Cardiac muscle cell (in vitro differentiated cells and primary cell): Measurements from ENCODE around the gene C18orf32. TPM values are rescaled to one million over a fixed set of nuclear protein-coding genes. Genes with fewer than 3 reads are reported as not detected.

Experiments
- DNase-seq, 2 donors: peaks; one replicate each; pipeline versions ENCODE4 v3.0.0 to v3.0.0-alpha.2; 2010 to 2017; ENCODE audit warnings: low read depth in 1 of 2, low spot score in 1 of 2
- H3K27ac ChIP-seq: fragments of 200-600 bp; sonication (generic); 2 replicates; pipeline ENCODE4 v1.5.1; 2016
- H3K27me3 ChIP-seq: fragments of 200-600 bp; sonication (generic); 2 replicates; pipeline ENCODE4 v1.6.0; 2016; ENCODE audit warnings: control low read depth
- H3K36me3 ChIP-seq: fragments of 200-600 bp; sonication (generic); 2 replicates; pipeline ENCODE4 v1.5.1; 2016; ENCODE audit warnings: control low read depth
- H3K4me1 ChIP-seq: fragments of 200-600 bp; sonication (generic); 2 replicates; pipeline ENCODE4 v1.8.1; 2017; ENCODE audit warnings: low read depth, mild to moderate bottlenecking, mixed run types
- H3K4me3 ChIP-seq: fragments of 200-600 bp; sonication (generic); 2 replicates; pipeline ENCODE4 v1.5.1; 2016; ENCODE audit warnings: mild to moderate bottlenecking
- H3K9me3 ChIP-seq: fragments of 200-600 bp; sonication (generic); 2 replicates; pipeline ENCODE4 v1.5.1; 2017; ENCODE audit warnings: low read depth, mild to moderate bottlenecking, control low read depth
- CTCF ChIP-seq: IDR thresholded peaks from 2 replicates; pipeline ENCODE4 v1.5.1; 2012; ENCODE audit warnings: low read depth, mild to moderate bottlenecking, low read length
- polyA plus RNA-seq: library from polyadenylated mRNA; unstranded; fragments of >200 nt; fragmentation: Nextera tagmentation; extraction: Ambion mirVana; gene quantifications from 2 replicates; pipeline ENCODE4 v1.2.1, GENCODE V29; 2016
- total RNA-seq: library from RNA; depleted of rRNA; stranded (reverse); fragments of >200 nt; gene quantifications from 2 replicates; pipeline ENCODE4 v1.2.3, GENCODE V29; 2016

The C18orf32 gene
- total and polyA plus RNA-seq, 2 experiments from 2014 or later, result 22.5 to 109 TPM

GRCh38 chr18:49447810-49448745 lies 39.0 kb downstream of the C18orf32 start:
- DNase-seq, result peak; percentile 69 to 79
- no peak overlapping the region for H3K27ac ChIP-seq
- no peaks in the 10 kb centered on the region for H3K4me1 ChIP-seq
- no peak overlapping the region for H3K4me3 ChIP-seq
- no peaks in the 10 kb centered on the region for H3K9me3 ChIP-seq
- H3K27me3 ChIP-seq, result no peaks in the 10 kb centered on the region
- TF ChIP-seq CTCF, result peak; percentile 61
- no peaks in the 10 kb centered on the region for H3K36me3 ChIP-seq

DNA sequence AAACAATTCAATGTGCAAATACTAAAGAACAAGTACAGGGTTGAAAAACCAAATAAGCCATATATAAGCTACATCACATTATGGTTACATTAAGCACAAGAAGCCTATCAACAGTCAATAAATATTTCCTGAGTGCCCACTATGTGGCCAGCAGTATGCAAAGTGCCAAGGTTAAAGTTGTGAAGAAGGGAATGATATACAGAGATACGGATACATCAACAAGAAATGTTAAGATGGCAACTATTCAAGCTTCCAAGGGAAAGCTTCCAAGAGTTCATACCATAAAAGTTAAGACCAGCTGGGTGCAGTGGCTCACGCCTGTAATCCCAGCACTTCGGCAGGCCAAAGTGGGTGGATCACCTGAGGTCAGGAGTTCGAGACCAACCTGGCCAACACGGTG lies 40.6 kb downstream of the C18orf32 start:
- Histone ChIP-seq H3K27ac (no peak overlapping the region), H3K4me3 (no peak overlapping the region), H3K36me3 (no peaks in the 10 kb centered on the region), H3K27me3 (no peaks in the 10 kb centered on the region), H3K4me1 (no peaks in the 10 kb centered on the region), H3K9me3 (no peaks in the 10 kb centered on the region)
- TF ChIP-seq CTCF, result no peak
- no peak for DNase-seq

- no peak overlapping the region for H3K4me3 ChIP-seq
- no peak overlapping the region for H3K27ac ChIP-seq
- H3K27me3 ChIP-seq, result no peaks in the 10 kb centered on the region
- no peaks in the 10 kb centered on the region for H3K9me3 ChIP-seq
- DNase-seq, result no peak
- no peak for TF ChIP-seq CTCF
- H3K4me1 ChIP-seq, result no peaks in the 10 kb centered on the region
- no peaks in the 10 kb centered on the region for H3K36me3 ChIP-seq
Measured at GRCh38 chr18:49444581-49444980, 42.5 kb downstream of the C18orf32 start.

GRCh38 chr18:49443837-49444236 lies 43.2 kb downstream of the C18orf32 start:
- no peak for TF ChIP-seq CTCF
- H3K27ac ChIP-seq, result no peak overlapping the region
- H3K4me1 ChIP-seq, result no peaks in the 10 kb centered on the region
- H3K4me3 ChIP-seq, result no peak overlapping the region
- no peak for DNase-seq
- no peaks in the 10 kb centered on the region for H3K27me3 ChIP-seq
- no peaks in the 10 kb centered on the region for H3K36me3 ChIP-seq
- no peaks in the 10 kb centered on the region for H3K9me3 ChIP-seq

DNA sequence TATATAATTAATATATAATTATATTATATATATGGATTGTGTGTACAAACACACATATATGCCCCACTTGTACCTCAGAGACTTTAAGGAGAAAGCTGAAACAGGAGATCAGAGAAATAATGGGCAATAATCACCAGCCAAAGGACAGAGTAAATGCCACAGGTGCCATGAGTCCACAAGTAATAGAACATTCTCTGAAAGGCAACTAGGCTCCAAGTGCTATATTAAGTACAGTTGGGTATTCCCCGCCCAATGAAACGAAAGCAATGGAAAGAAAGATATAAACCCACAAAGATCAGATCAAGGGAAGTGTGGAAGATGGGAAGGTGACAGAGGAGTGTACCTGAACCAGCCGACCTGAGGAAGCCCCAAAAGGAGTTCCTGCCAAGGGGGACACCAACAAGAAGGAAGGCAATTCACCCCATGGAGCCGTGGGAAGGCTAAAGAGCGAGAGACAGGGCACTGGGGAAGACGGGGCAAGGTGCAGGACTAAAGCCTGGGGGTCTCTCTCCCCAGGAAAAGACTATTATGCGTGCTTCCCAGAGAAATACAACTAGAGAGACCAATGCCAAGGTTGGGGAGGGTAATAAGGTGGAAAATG lies 45.6 kb downstream of the C18orf32 start:
- TF ChIP-seq CTCF, result no peak
- DNase-seq, result no peak
- no peaks in the 10 kb centered on the region for H3K9me3 ChIP-seq
- H3K27ac ChIP-seq, result no peak overlapping the region
- H3K4me1 ChIP-seq, result no peaks in the 10 kb centered on the region
- no peaks in the 10 kb centered on the region for H3K27me3 ChIP-seq
- H3K4me3 ChIP-seq, result no peak overlapping the region
- no peaks in the 10 kb centered on the region for H3K36me3 ChIP-seq
